Nephron progenitor cell (in vitro differentiated cells): Measurements from ENCODE around the gene ZHX3.

Experiments
- DNase-seq: peaks from one replicate; pipeline ENCODE4 v3.0.0; 2021
- H3K27ac Mint-ChIP-seq: 2 replicates; pipeline ENCODE4 v1.8.0; 2021; ENCODE audit warnings: mild to moderate bottlenecking, moderate library complexity, mixed read lengths
- H3K27me3 Mint-ChIP-seq: 2 replicates; pipeline ENCODE4 v1.8.0; 2021; ENCODE audit warnings: mild to moderate bottlenecking, low read depth, mixed read lengths; ENCODE audit not compliant: poor library complexity
- H3K36me3 Mint-ChIP-seq: 2 replicates; pipeline ENCODE4 v1.8.0; 2021; ENCODE audit warnings: low read depth, mixed read lengths
- H3K4me1 Mint-ChIP-seq: 2 replicates; pipeline ENCODE4 v1.8.0; 2021; ENCODE audit warnings: mixed read lengths
- H3K4me3 Mint-ChIP-seq: 2 replicates; pipeline ENCODE4 v1.8.0; 2021; ENCODE audit warnings: mild to moderate bottlenecking, moderate library complexity, mixed read lengths
- H3K9me3 Mint-ChIP-seq: 2 replicates; pipeline ENCODE4 v1.8.0; 2021; ENCODE audit warnings: mild to moderate bottlenecking, moderate library complexity, mixed read lengths
- CTCF ChIP-seq: fragments of 200-600 bp; sonication (generic); IDR thresholded peaks from 2 replicates; pipeline ENCODE4 v1.5.0; 2021; ENCODE audit warnings: antibody characterized with exemption

Gene ZHX3

GRCh38 chr20:41152108-41152757 is 165.3 kb downstream of the ZHX3 start:
- Mint-ChIP-seq H3K27me3 (peaks cover 4% of the 10 kb centered on the region), H3K4me3 (no peak overlapping the region), H3K36me3 (peaks cover 32% of the 10 kb centered on the region), H3K4me1 (peaks cover 77% of the 10 kb centered on the region), H3K9me3 (no peaks in the 10 kb centered on the region), H3K27ac (peak overlapping the region; percentile 89)
- TF ChIP-seq CTCF, result no peak
- no peak for DNase-seq

- Mint-ChIP-seq H3K27ac (peak overlapping the region; percentile 25), H3K36me3 (peaks cover 42% of the 10 kb centered on the region), H3K4me1 (peaks cover 76% of the 10 kb centered on the region), H3K27me3 (peaks cover 4% of the 10 kb centered on the region), H3K9me3 (no peaks in the 10 kb centered on the region), H3K4me3 (no peak overlapping the region)
- DNase-seq, result no peak
- TF ChIP-seq CTCF, result no peak
Measured at GRCh38 chr20:41151134-41151869, 166.2 kb downstream of the ZHX3 start.

- DNase-seq, result no peak
- H3K27me3 Mint-ChIP-seq, result peaks cover 4% of the 10 kb centered on the region
- peaks cover 44% of the 10 kb centered on the region for H3K36me3 Mint-ChIP-seq
- no peak for TF ChIP-seq CTCF
- H3K4me3 Mint-ChIP-seq, result no peak overlapping the region
- peaks cover 75% of the 10 kb centered on the region for H3K4me1 Mint-ChIP-seq
- no peak overlapping the region for H3K27ac Mint-ChIP-seq
- H3K9me3 Mint-ChIP-seq, result no peaks in the 10 kb centered on the region
Measured at GRCh38 chr20:41150664-41151063, 166.9 kb downstream of the ZHX3 start.

- H3K27ac Mint-ChIP-seq, result no peak overlapping the region
- H3K36me3 Mint-ChIP-seq, result peaks cover 61% of the 10 kb centered on the region
- peaks cover 68% of the 10 kb centered on the region for H3K4me1 Mint-ChIP-seq
- peaks cover 4% of the 10 kb centered on the region for H3K27me3 Mint-ChIP-seq
- H3K4me3 Mint-ChIP-seq, result no peak overlapping the region
- no peak for DNase-seq
- no peak for TF ChIP-seq CTCF
- H3K9me3 Mint-ChIP-seq, result no peaks in the 10 kb centered on the region
Measured at GRCh38 chr20:41148942-41149341, 168.6 kb downstream of the ZHX3 start.

- H3K4me3 Mint-ChIP-seq, result no peak overlapping the region
- no peak for DNase-seq
- H3K27ac Mint-ChIP-seq, result peak overlapping the region; percentile 50
- H3K27me3 Mint-ChIP-seq, result peaks cover 7% of the 10 kb centered on the region
- H3K36me3 Mint-ChIP-seq, result peaks cover 72% of the 10 kb centered on the region
- H3K4me1 Mint-ChIP-seq, result peaks cover 66% of the 10 kb centered on the region
- TF ChIP-seq CTCF, result no peak
- H3K9me3 Mint-ChIP-seq, result no peaks in the 10 kb centered on the region
Measured at GRCh38 chr20:41147767-41148191, 169.8 kb downstream of the ZHX3 start.
